Measurements from ENCODE around the gene BAG2. TPM values are rescaled to one million over a fixed set of nuclear protein-coding genes. Genes with fewer than 3 reads are reported as not detected.

Gene BAG2
- total and polyA plus RNA-seq, 3 experiments from 2014 or later = 2.3 to 10.4 (median 10.2) TPM

DNA sequence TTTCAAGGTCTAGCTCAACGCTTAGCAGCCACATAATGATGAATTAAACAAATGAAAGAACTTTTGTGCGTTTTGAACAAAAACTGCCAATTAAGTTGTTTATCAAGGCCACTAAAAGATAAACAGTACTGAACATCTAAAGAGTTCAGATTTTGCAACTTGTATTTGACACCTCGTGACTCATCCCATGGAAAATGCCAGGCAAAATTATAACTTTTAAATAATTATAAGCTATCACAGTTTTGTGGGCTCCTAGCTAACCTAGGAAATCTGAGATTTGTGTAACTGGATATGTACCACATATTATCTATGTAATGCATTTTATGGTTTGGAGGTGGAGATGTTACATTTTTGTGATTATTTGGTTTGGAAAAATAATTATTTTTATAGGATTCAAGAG is 9.6 kb upstream of the BAG2 start:
- POLR2A ChIA-PET = interaction anchor here (0.7 kb wide), 1 partner anchor 863 kb away, joined by 3 read pairs; no protein-coding TSS in a partner anchor

DNA sequence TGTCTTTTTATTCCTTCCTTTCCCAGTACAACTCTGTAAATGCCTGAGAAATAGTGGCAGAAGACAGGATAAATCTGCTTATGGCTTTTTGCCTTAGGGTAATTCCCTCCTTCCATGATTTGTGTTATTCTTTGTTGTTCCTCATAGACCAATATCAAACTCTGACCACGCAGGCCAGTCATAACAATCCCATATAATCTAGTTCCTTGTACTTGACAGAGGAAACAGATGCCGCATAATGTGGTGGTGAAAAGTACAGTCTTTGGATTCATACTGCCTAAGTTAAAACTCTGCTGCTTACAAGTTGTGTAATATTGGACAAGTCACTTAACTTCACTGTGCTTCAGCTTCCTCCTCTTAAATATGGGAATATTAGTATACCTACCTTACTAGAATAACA is 8.2 kb upstream of the BAG2 start:
- no peaks in the 10 kb centered on the region for H3K4me1 ChIP-seq (ENCODE audit: insufficient read depth, low read length)
- no peak for DNase-seq
- H3K9me3 Mint-ChIP-seq = peaks cover 0 to 6% (median 3%) of the 10 kb centered on the region in 5 donors
- peaks cover 21 to 58% (median 28%) of the 10 kb centered on the region in 3 donors for H3K36me3 Mint-ChIP-seq
- POLR2A ChIA-PET = no interaction called here
- H3K4me1 Mint-ChIP-seq = no peaks in the 10 kb centered on the region
- no peaks in the 10 kb centered on the region for H3K27me3 Mint-ChIP-seq
- no peaks in the 10 kb centered on the region for H3K27me3 ChIP-seq (ENCODE audit: insufficient read depth, low read length, poor library complexity, severe bottlenecking)
- no peaks in the 10 kb centered on the region for H3K9me3 ChIP-seq (ENCODE audit: low read length)
- no peak overlapping the region for H3K27ac Mint-ChIP-seq
- CTCF ChIA-PET = no interaction called here
- no peak overlapping the region for H3K4me3 ChIP-seq (ENCODE audit: low read length)
- no peak overlapping the region for H3K4me3 Mint-ChIP-seq
- H3K36me3 ChIP-seq (ENCODE audit: insufficient read depth, low read length) = no peaks in the 10 kb centered on the region
- no peak overlapping the region for H3K27ac ChIP-seq (ENCODE audit: low read depth, low read length)

More for the DNA sequence above, 9.6 kb upstream of the BAG2 start:
- H3K27me3 Mint-ChIP-seq = no peaks in the 10 kb centered on the region
- peaks cover 21 to 67% (median 31%) of the 10 kb centered on the region in 3 donors for H3K36me3 Mint-ChIP-seq
- no peaks in the 10 kb centered on the region for H3K27me3 ChIP-seq (ENCODE audit: insufficient read depth, low read length, poor library complexity, severe bottlenecking)
- H3K9me3 Mint-ChIP-seq = peaks cover 0 to 6% (median 3%) of the 10 kb centered on the region in 5 donors
- no peak overlapping the region for H3K27ac ChIP-seq (ENCODE audit: low read depth, low read length)
- H3K27ac Mint-ChIP-seq = no peak overlapping the region
- no peaks in the 10 kb centered on the region for H3K36me3 ChIP-seq (ENCODE audit: insufficient read depth, low read length)
- H3K4me3 Mint-ChIP-seq = no peak overlapping the region
- no peaks in the 10 kb centered on the region for H3K4me1 Mint-ChIP-seq
- H3K9me3 ChIP-seq (ENCODE audit: low read length) = no peaks in the 10 kb centered on the region
- no peak for DNase-seq
- no peak overlapping the region for H3K4me3 ChIP-seq (ENCODE audit: low read length)
- H3K4me1 ChIP-seq (ENCODE audit: insufficient read depth, low read length) = no peaks in the 10 kb centered on the region
- CTCF ChIA-PET = interaction anchor here (1.4 kb wide), 1 partner anchor 20 kb away, joined by 3 read pairs; no protein-coding TSS in a partner anchor

DNA sequence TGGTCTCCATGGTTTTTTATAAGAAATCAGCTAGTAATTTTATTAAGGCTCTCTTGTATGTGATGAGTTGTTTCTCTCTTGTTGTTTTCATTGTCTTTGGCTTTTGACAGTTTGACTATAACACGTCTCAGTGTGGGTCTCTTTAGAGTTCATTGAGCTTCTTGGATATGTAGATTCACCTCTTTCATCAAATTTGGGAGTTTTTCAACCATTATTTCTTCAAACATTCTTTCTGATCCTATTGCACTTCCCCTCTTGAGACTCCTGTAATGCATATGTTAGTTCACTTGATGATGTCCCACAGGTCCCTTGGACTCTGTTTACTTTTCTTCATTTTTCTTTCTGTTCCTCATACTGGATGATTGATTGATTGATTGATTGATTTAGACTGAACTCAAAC is 7.0 kb upstream of the BAG2 start:
- H3K4me3 Mint-ChIP-seq = no peak overlapping the region
- H3K36me3 Mint-ChIP-seq = peaks cover 21 to 56% (median 28%) of the 10 kb centered on the region in 3 donors
- POLR2A ChIA-PET = no interaction called here
- CTCF ChIA-PET = no interaction called here
- no peaks in the 10 kb centered on the region for H3K27me3 Mint-ChIP-seq
- Histone ChIP-seq H3K27ac (ENCODE audit: low read depth, low read length) (no peak overlapping the region), H3K4me3 (ENCODE audit: low read length) (no peak overlapping the region), H3K9me3 (ENCODE audit: low read length) (no peaks in the 10 kb centered on the region), H3K27me3 (ENCODE audit: insufficient read depth, low read length, poor library complexity, severe bottlenecking) (no peaks in the 10 kb centered on the region), H3K36me3 (ENCODE audit: insufficient read depth, low read length) (no peaks in the 10 kb centered on the region), H3K4me1 (ENCODE audit: insufficient read depth, low read length) (no peaks in the 10 kb centered on the region)
- no peaks in the 10 kb centered on the region for H3K4me1 Mint-ChIP-seq
- H3K9me3 Mint-ChIP-seq = peaks cover 0 to 6% (median 3%) of the 10 kb centered on the region in 5 donors
- no peak overlapping the region for H3K27ac Mint-ChIP-seq
- DNase-seq = no peak

DNA sequence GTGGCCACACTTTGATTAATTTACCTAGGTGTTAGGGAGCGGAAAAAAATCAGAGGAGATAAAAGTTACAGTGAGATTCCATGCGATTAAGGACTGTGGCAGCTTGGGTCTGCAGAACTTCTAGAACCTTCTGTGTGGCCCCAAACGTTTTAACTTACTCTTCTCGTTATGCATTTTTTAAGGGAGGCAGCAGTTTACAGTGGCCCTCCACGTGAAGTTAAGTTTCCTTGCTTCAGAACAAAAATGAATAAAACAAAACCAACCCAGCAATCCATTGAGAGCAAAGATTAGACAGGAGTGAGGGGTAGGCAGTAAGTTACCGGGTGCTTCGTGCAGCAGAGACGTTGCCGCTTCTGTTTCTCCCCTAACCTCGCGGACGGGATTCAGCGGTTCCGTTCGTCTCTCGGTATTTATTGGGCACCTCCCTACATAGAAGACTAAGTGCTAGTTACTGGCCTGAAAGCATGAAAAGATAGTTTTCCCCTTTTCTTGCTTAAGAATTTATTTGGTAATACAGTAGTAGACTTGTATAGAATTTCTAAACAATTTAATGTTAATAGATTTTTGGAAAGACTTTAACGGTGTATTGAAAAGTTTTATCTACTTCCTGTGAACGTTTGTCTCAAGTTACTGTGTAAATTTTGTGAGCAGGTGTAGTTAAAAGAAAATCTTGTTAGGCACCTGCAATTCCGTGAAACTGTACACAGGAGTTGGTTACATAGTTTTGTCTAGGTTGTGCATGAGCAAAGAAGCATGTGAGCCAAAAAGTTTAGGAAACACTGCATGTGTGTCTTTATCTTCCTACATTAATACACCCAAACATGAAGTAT is 1.1 kb downstream of the BAG2 start:
- Histone ChIP-seq H3K27me3 (ENCODE audit: insufficient read depth, low read length, poor library complexity, severe bottlenecking) (no peaks in the 10 kb centered on the region), H3K36me3 (ENCODE audit: insufficient read depth, low read length) (no peaks in the 10 kb centered on the region), H3K4me3 (ENCODE audit: low read length) (peak overlapping the region; percentile 89), H3K4me1 (ENCODE audit: insufficient read depth, low read length) (peaks cover 15% of the 10 kb centered on the region), H3K9me3 (ENCODE audit: low read length) (no peaks in the 10 kb centered on the region), H3K27ac (ENCODE audit: low read depth, low read length) (peak overlapping the region; percentile 88)
- Mint-ChIP-seq H3K27me3 (no peaks in the 10 kb centered on the region), H3K9me3 (no peaks in the 10 kb centered on the region), H3K36me3 (peaks cover 0 to 8% (median under 1%) of the 10 kb centered on the region in 3 donors), H3K27ac (peak overlapping the region; percentile 83 to 96 (median 92)), H3K4me3 (peak overlapping the region; percentile 87 to 93 (median 89)), H3K4me1 (peaks cover 31 to 58% (median 55%) of the 10 kb centered on the region in 3 donors)
- DNase-seq = peak in 3 of 5 donors; percentile 5 to 37 (median 16)
- POLR2A ChIA-PET = interaction anchor here (0.7 to 1.5 kb wide), 2 partner anchors 49 to 123 kb away, joined by 3 to 7 read pairs; partner anchors contain the start of gene RAB23
- CTCF ChIA-PET = interaction anchor here (1.2 to 1.7 kb wide), 2 partner anchors 9 to 11 kb away, joined by 3 to 4 read pairs; no protein-coding TSS in a partner anchor

DNA sequence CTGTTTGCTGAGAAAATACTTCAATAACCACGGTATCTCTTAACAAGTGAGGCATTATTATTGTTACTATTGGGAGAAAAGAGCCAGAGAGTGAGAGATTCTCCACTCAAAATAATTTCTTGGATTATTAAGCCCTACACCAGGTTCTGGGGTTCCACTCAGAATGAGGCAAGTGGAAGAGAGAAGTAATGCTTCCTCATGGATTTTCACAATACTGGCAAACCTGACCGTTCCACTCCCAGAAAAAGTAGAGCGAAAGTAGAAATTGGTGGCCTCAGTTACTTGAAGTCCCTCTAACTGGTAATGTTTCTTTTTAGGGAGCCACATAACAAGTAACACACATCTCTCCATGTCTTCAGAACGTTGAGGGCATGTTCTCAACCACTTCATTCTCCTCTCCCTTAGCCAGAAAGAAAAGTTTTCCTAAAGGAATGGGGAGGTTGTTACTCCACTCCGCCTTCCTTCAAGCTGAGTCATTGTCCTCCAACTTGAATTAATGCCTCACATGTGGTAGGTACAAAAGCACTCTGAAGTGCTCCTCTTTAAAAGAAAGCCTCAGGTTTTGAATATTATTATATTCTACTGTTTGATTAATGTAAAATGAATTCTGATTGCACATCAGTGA is 1.9 kb downstream of the BAG2 start:
- no peaks in the 10 kb centered on the region for H3K36me3 ChIP-seq (ENCODE audit: insufficient read depth, low read length)
- Mint-ChIP-seq H3K4me1 (peaks cover 31 to 62% (median 55%) of the 10 kb centered on the region in 3 donors), H3K4me3 (peak overlapping the region; percentile 87 to 93 (median 89)), H3K9me3 (no peaks in the 10 kb centered on the region), H3K27me3 (no peaks in the 10 kb centered on the region), H3K36me3 (peaks cover 0 to 7% (median 0%) of the 10 kb centered on the region in 3 donors), H3K27ac (peak overlapping the region; percentile 83 to 96 (median 92))
- peaks cover 15% of the 10 kb centered on the region for H3K4me1 ChIP-seq (ENCODE audit: insufficient read depth, low read length)
- ChIA-PET POLR2A (no interaction called here), CTCF (no interaction called here)
- H3K9me3 ChIP-seq (ENCODE audit: low read length) = no peaks in the 10 kb centered on the region
- H3K4me3 ChIP-seq (ENCODE audit: low read length) = peak overlapping the region; percentile 89
- H3K27ac ChIP-seq (ENCODE audit: low read depth, low read length) = peak overlapping the region; percentile 88
- no peak for DNase-seq
- no peaks in the 10 kb centered on the region for H3K27me3 ChIP-seq (ENCODE audit: insufficient read depth, low read length, poor library complexity, severe bottlenecking)

DNA sequence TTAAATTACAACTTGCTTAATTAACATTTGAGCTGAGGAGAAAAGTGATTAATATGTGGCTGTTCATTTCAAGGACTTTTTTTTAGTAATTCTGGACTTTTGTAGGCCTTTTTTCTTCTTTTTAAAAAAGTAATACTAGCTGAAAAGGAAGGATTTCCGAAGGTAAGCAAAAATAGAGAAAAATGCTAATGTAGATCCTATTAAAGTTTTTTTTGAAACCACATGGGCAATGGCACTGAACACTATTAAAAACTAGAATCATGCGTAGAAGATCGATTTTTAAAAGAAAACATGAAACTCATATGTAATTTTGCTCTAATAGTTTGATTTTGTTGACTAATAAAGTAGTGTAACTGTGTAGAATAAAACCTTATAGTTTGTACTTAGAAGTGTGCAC is 2.4 kb downstream of the BAG2 start:
- H3K27me3 ChIP-seq (ENCODE audit: insufficient read depth, low read length, poor library complexity, severe bottlenecking) = no peaks in the 10 kb centered on the region
- Mint-ChIP-seq H3K9me3 (no peaks in the 10 kb centered on the region), H3K27ac (peak overlapping the region in 3 of 8 donors; percentile 6 to 83 (median 20)), H3K4me1 (peaks cover 31 to 67% (median 55%) of the 10 kb centered on the region in 3 donors), H3K4me3 (peak overlapping the region in 2 of 7 donors; percentile 13 to 90), H3K27me3 (no peaks in the 10 kb centered on the region), H3K36me3 (peaks cover 0 to 7% (median 0%) of the 10 kb centered on the region in 3 donors)
- peaks cover 15% of the 10 kb centered on the region for H3K4me1 ChIP-seq (ENCODE audit: insufficient read depth, low read length)
- H3K9me3 ChIP-seq (ENCODE audit: low read length) = no peaks in the 10 kb centered on the region
- H3K4me3 ChIP-seq (ENCODE audit: low read length) = no peak overlapping the region
- CTCF ChIA-PET = no interaction called here
- no peak for DNase-seq
- H3K27ac ChIP-seq (ENCODE audit: low read depth, low read length) = peak overlapping the region; percentile 88
- H3K36me3 ChIP-seq (ENCODE audit: insufficient read depth, low read length) = no peaks in the 10 kb centered on the region
- POLR2A ChIA-PET = no interaction called here

DNA sequence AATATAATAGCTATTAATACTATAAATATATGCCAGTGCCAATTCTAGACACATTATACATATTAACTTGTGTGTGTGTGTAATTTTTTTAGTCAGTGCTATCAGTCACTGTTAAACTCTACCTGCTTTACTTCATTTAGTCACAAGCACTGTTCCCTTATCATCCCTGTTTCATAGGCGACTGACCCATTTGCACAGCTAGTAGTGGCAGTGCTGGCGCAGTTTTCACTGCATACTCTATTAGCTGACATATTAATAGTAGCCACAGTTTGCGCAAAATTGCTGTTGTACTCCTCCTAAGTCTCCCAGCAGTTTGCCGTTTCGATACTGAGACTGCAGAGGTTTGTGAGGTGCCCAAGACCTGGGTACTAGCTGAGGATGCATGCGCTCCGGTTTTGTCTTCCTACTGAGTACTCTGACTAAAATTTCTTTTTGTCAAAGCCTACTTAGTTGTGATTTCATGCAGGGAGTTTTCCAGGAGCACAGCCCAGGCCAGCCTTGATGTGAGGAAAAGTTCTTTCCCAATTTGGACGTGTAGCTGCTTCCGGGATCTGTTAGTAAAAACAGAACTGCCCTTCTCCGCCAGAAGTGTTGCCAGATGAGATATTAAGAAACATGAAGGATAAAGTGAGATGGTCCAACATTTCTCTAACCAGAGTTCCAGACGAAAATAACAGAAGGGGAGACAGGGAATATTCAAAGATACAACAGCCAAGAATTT is 5.6 kb downstream of the BAG2 start:
- Histone ChIP-seq H3K27me3 (ENCODE audit: insufficient read depth, low read length, poor library complexity, severe bottlenecking) (no peaks in the 10 kb centered on the region), H3K4me3 (ENCODE audit: low read length) (no peak overlapping the region), H3K4me1 (ENCODE audit: insufficient read depth, low read length) (peaks cover 7% of the 10 kb centered on the region), H3K27ac (ENCODE audit: low read depth, low read length) (no peak overlapping the region), H3K36me3 (ENCODE audit: insufficient read depth, low read length) (no peaks in the 10 kb centered on the region), H3K9me3 (ENCODE audit: low read length) (no peaks in the 10 kb centered on the region)
- no peaks in the 10 kb centered on the region for H3K9me3 Mint-ChIP-seq
- DNase-seq = no peak
- H3K4me3 Mint-ChIP-seq = no peak overlapping the region
- peaks cover 24 to 58% (median 36%) of the 10 kb centered on the region in 3 donors for H3K4me1 Mint-ChIP-seq
- CTCF ChIA-PET = no interaction called here
- POLR2A ChIA-PET = no interaction called here
- peaks cover 0 to 16% (median 2%) of the 10 kb centered on the region in 3 donors for H3K36me3 Mint-ChIP-seq
- H3K27ac Mint-ChIP-seq = peak overlapping the region in 1 of 8 donors; percentile 65
- H3K27me3 Mint-ChIP-seq = no peaks in the 10 kb centered on the region

Data from CD8-positive, alpha-beta memory T cell (primary cell).